WTC11 (cell line): Measurements from ENCODE around the gene ZNF554. TPM values are rescaled to one million over a fixed set of nuclear protein-coding genes. Genes with fewer than 3 reads are reported as not detected.

ENCODE experiments used
- ATAC-seq: fragments of 200-7000 bp; cut with Tn5 transposase; 2 replicates; pipeline ENCODE4 v1.10.0; 2021; ENCODE audit warnings: mild to moderate bottlenecking, moderate library complexity
- CTCF ChIA-PET: fragments of 300-600 bp; sonication (Branson Sonifier 250); formaldehyde crosslinking; loops from one replicate; lab custom pipeline; 2021; ENCODE audit warnings: antibody characterized with exemption; lab: Charles Lee
- POLR2A ChIA-PET: fragments of 350-600 bp; sonication (Branson Sonifier 250); formaldehyde crosslinking; loops from one replicate; lab custom pipeline; 2021; ENCODE audit warnings: antibody characterized with exemption; lab: Charles Lee
- DNase-seq: peaks from one replicate; pipeline ENCODE4 v3.0.0; 2021; ENCODE audit warnings: low spot score
- H3K27ac Mint-ChIP-seq: 2 replicates; pipeline ENCODE4 v1.8.0; 2021; ENCODE audit warnings: mixed read lengths
- H3K27me3 Mint-ChIP-seq: 2 replicates; pipeline ENCODE4 v1.8.0; 2021; ENCODE audit warnings: low read depth, mild to moderate bottlenecking, moderate library complexity, mixed read lengths
- H3K36me3 Mint-ChIP-seq: 2 replicates; pipeline ENCODE4 v1.8.0; 2021; ENCODE audit warnings: mixed read lengths
- H3K4me1 Mint-ChIP-seq: 2 replicates; pipeline ENCODE4 v1.8.0; 2022; ENCODE audit warnings: mixed read lengths
- H3K4me3 Mint-ChIP-seq: 2 replicates; pipeline ENCODE4 v1.8.0; 2021; ENCODE audit warnings: mild to moderate bottlenecking, moderate library complexity, mixed read lengths
- H3K9me3 Mint-ChIP-seq: 2 replicates; pipeline ENCODE4 v1.8.0; 2021; ENCODE audit warnings: mixed read lengths
- CREB1 ChIP-seq: sonication (generic); formaldehyde crosslinking; IDR thresholded peaks from 2 replicates; pipeline ENCODE4 v1.8.0; 2023; ENCODE audit warnings: mild to moderate bottlenecking, missing genetic modification reagents
- CREM ChIP-seq: sonication (generic); formaldehyde crosslinking; IDR thresholded peaks from 2 replicates; pipeline ENCODE4 v1.8.1; 2022; ENCODE audit warnings: mild to moderate bottlenecking, missing genetic modification reagents, moderate library complexity
- ETV6 ChIP-seq: sonication (generic); formaldehyde crosslinking; IDR thresholded peaks from 2 replicates; pipeline ENCODE4 v1.8.1; 2022; ENCODE audit warnings: mild to moderate bottlenecking, missing genetic modification reagents
- GTF2I ChIP-seq: fragments of 250-450 bp; sonication (Bioruptor Pico); conservative IDR thresholded peaks from 2 replicates; pipeline ENCODE4 v1.4.0; 2021; ENCODE audit warnings: mild to moderate bottlenecking
- NFATC4 ChIP-seq: fragments of 250-450 bp; sonication (Bioruptor Pico); IDR thresholded peaks from 2 replicates; pipeline ENCODE4 v1.9.0; 2021; ENCODE audit warnings: mild to moderate bottlenecking
- NFE2L1 ChIP-seq: sonication (generic); formaldehyde crosslinking; IDR thresholded peaks from 2 replicates; pipeline ENCODE4 v1.8.1; 2023; ENCODE audit warnings: missing genetic modification reagents
- NFYB ChIP-seq: sonication (generic); formaldehyde crosslinking; conservative IDR thresholded peaks from 2 replicates; pipeline ENCODE4 v1.8.0; 2022; ENCODE audit warnings: low read depth, missing genetic modification reagents
- SMAD3 ChIP-seq: sonication (generic); formaldehyde crosslinking; IDR thresholded peaks from 2 replicates; pipeline ENCODE4 v1.8.0; 2022; ENCODE audit warnings: missing genetic modification reagents, mild to moderate bottlenecking, borderline replicate concordance
- SMAD4 ChIP-seq: sonication (generic); formaldehyde crosslinking; IDR thresholded peaks from 2 replicates; pipeline ENCODE4 v1.8.0; 2022; ENCODE audit warnings: mild to moderate bottlenecking, missing genetic modification reagents
- SOX15 ChIP-seq: fragments of 250-450 bp; sonication (Bioruptor Pico); IDR thresholded peaks from 2 replicates; pipeline ENCODE4 v1.9.0; 2021; ENCODE audit warnings: mild to moderate bottlenecking
- TCF7 ChIP-seq: sonication (generic); formaldehyde crosslinking; IDR thresholded peaks from 2 replicates; pipeline ENCODE4 v1.8.0; 2022; ENCODE audit warnings: mild to moderate bottlenecking, low read depth, missing genetic modification reagents, moderate library complexity
- ZNF416 ChIP-seq: fragments of 250-450 bp; sonication (Bioruptor Pico); IDR thresholded peaks from 2 replicates; pipeline ENCODE4 v1.9.0; 2021; ENCODE audit warnings: mild to moderate bottlenecking, inconsistent platforms
- total RNA-seq: library from RNA; stranded (reverse); gene quantifications from 3 replicates; pipeline ENCODE4 v1.2.3, GENCODE V29; 2021
- TF ChIP-seq, protein P1 (sequence below): sonication (generic); formaldehyde crosslinking; IDR thresholded peaks from 2 replicates; pipeline ENCODE4 v1.8.0; 2022; ENCODE audit warnings: mild to moderate bottlenecking, missing genetic modification reagents
- TF ChIP-seq, protein P2 (sequence below): sonication (generic); formaldehyde crosslinking; conservative IDR thresholded peaks from 2 replicates; pipeline ENCODE4 v1.8.1; 2022; ENCODE audit warnings: mild to moderate bottlenecking, missing genetic modification reagents
- TF ChIP-seq, protein P3 (sequence below): sonication (generic); formaldehyde crosslinking; IDR thresholded peaks from 2 replicates; pipeline ENCODE4 v1.8.1; 2022; ENCODE audit warnings: low read depth, missing genetic modification reagents, borderline replicate concordance
- TF ChIP-seq, protein P4 (sequence below): sonication (generic); formaldehyde crosslinking; IDR thresholded peaks from 2 replicates; pipeline ENCODE4 v1.8.1; 2022; ENCODE audit warnings: low read depth, mild to moderate bottlenecking, moderate library complexity, missing genetic modification reagents, borderline replicate concordance
- TF ChIP-seq, protein P5 (sequence below): sonication (generic); formaldehyde crosslinking; IDR thresholded peaks from 2 replicates; pipeline ENCODE4 v1.8.1; 2022; ENCODE audit warnings: missing genetic modification reagents, borderline replicate concordance
- TF ChIP-seq, protein P6 (sequence below): sonication (generic); formaldehyde crosslinking; IDR thresholded peaks from 2 replicates; pipeline ENCODE4 v1.8.0; 2023; ENCODE audit warnings: missing genetic modification reagents
- TF ChIP-seq, protein P7 (sequence below): fragments of 250-450 bp; sonication (Bioruptor Pico); IDR thresholded peaks from 2 replicates; pipeline ENCODE4 v2.1.2; 2022; ENCODE audit warnings: mild to moderate bottlenecking, moderate library complexity
- TF ChIP-seq, protein P8 (sequence below): fragments of 250-450 bp; sonication (Bioruptor Pico); IDR thresholded peaks from 2 replicates; pipeline ENCODE4 v1.8.0; 2021; ENCODE audit warnings: mild to moderate bottlenecking

The ZNF554 gene
- total RNA-seq, 1 experiment from 2014 or later, result 5.7 TPM

DNA sequence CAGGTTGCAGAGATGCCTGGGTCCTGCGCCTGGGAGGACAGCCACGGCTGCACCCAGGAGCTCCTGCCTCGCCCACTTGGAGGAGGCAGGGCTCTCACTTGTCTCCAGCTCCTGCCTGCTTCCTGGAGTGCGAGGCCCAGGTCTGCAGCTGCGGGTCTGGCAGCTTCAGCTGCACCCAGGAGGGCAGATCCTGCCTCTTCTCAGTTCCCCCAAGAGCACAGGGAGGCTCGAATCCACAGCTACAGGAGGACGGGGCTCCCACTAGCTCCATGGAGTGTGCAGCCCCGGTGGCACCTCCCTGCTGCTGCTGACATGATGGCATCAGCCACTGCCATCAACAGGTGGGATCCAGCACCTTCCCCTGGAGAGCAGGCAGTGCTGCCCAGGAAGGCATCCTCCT lies 4.5 kb downstream of the ZNF554 start:
- POLR2A ChIA-PET, result no interaction called here
- ATAC-seq (no peak), DNase-seq (no peak)
- TF ChIP-seq, protein P1, sequence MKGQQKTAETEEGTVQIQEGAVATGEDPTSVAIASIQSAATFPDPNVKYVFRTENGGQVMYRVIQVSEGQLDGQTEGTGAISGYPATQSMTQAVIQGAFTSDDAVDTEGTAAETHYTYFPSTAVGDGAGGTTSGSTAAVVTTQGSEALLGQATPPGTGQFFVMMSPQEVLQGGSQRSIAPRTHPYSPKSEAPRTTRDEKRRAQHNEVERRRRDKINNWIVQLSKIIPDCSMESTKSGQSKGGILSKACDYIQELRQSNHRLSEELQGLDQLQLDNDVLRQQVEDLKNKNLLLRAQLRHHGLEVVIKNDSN (CRISPR knock-in tag), result no peak
- TF ChIP-seq CREM (CRISPR knock-in tag), result no peak
- TF ChIP-seq, protein P2, sequence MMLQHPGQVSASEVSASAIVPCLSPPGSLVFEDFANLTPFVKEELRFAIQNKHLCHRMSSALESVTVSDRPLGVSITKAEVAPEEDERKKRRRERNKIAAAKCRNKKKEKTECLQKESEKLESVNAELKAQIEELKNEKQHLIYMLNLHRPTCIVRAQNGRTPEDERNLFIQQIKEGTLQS (CRISPR knock-in tag), result no peak
- TF ChIP-seq, protein P3, sequence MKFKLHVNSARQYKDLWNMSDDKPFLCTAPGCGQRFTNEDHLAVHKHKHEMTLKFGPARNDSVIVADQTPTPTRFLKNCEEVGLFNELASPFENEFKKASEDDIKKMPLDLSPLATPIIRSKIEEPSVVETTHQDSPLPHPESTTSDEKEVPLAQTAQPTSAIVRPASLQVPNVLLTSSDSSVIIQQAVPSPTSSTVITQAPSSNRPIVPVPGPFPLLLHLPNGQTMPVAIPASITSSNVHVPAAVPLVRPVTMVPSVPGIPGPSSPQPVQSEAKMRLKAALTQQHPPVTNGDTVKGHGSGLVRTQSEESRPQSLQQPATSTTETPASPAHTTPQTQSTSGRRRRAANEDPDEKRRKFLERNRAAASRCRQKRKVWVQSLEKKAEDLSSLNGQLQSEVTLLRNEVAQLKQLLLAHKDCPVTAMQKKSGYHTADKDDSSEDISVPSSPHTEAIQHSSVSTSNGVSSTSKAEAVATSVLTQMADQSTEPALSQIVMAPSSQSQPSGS (CRISPR knock-in tag), result no peak
- no peak for TF ChIP-seq SOX15
- no peak for TF ChIP-seq CREB1 (CRISPR knock-in tag)
- TF ChIP-seq NFATC4 (CRISPR knock-in tag), result no peak
- no peak for TF ChIP-seq GTF2I
- TF ChIP-seq, protein P4, sequence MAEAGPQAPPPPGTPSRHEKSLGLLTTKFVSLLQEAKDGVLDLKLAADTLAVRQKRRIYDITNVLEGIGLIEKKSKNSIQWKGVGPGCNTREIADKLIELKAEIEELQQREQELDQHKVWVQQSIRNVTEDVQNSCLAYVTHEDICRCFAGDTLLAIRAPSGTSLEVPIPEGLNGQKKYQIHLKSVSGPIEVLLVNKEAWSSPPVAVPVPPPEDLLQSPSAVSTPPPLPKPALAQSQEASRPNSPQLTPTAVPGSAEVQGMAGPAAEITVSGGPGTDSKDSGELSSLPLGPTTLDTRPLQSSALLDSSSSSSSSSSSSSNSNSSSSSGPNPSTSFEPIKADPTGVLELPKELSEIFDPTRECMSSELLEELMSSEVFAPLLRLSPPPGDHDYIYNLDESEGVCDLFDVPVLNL (CRISPR knock-in tag), result no peak
- no peak for TF ChIP-seq ZNF416 (CRISPR knock-in tag)
- TF ChIP-seq SMAD4 (CRISPR knock-in tag), result no peak
- TF ChIP-seq SMAD3 (CRISPR knock-in tag), result no peak
- TF ChIP-seq NFYB (CRISPR knock-in tag), result no peak
- TF ChIP-seq, protein P5, sequence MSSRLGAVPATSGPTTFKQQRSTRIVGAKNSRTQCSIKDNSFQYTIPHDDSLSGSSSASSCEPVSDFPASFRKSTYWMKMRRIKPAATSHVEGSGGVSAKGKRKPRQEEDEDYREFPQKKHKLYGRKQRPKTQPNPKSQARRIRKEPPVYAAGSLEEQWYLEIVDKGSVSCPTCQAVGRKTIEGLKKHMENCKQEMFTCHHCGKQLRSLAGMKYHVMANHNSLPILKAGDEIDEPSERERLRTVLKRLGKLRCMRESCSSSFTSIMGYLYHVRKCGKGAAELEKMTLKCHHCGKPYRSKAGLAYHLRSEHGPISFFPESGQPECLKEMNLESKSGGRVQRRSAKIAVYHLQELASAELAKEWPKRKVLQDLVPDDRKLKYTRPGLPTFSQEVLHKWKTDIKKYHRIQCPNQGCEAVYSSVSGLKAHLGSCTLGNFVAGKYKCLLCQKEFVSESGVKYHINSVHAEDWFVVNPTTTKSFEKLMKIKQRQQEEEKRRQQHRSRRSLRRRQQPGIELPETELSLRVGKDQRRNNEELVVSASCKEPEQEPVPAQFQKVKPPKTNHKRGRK (CRISPR knock-in tag), result no peak
- no peak for TF ChIP-seq NFE2L1
- TF ChIP-seq ETV6 (CRISPR knock-in tag), result no peak
- H3K27ac Mint-ChIP-seq, result no peak overlapping the region
- peaks cover 21% of the 10 kb centered on the region for H3K9me3 Mint-ChIP-seq
- H3K36me3 Mint-ChIP-seq, result peaks cover 29% of the 10 kb centered on the region
- CTCF ChIA-PET, result no interaction called here
- H3K27me3 Mint-ChIP-seq, result peaks cover 3% of the 10 kb centered on the region; the same call in 1 of the 2 replicates
- no peak overlapping the region for H3K4me3 Mint-ChIP-seq
- H3K4me1 Mint-ChIP-seq, result no peaks in the 10 kb centered on the region

DNA sequence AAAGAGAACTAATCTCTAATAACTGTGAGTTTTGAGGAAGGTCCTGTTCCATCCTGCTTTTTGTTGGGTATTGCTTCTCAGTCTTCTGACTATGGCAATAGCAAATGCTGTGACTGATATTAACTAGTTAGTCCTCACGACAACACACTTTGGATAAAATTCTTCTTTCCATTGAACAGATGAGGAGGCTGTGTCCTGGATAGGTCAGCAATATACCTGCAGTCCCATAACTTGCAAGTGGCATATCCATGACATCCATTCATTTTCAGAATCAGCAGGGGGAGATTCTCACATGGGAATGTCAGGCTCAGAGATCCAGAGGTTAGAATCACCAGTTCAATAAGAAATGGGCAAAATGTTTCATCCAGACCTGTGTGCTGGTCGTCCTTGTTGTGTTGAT lies 7.4 kb downstream of the ZNF554 start:
- POLR2A ChIA-PET, result no interaction called here
- H3K4me3 Mint-ChIP-seq, result no peak overlapping the region
- TF ChIP-seq, protein P6, sequence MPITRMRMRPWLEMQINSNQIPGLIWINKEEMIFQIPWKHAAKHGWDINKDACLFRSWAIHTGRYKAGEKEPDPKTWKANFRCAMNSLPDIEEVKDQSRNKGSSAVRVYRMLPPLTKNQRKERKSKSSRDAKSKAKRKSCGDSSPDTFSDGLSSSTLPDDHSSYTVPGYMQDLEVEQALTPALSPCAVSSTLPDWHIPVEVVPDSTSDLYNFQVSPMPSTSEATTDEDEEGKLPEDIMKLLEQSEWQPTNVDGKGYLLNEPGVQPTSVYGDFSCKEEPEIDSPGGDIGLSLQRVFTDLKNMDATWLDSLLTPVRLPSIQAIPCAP (CRISPR knock-in tag), result no peak
- no peak for TF ChIP-seq TCF7 (CRISPR knock-in tag)
- TF ChIP-seq, protein P7, sequence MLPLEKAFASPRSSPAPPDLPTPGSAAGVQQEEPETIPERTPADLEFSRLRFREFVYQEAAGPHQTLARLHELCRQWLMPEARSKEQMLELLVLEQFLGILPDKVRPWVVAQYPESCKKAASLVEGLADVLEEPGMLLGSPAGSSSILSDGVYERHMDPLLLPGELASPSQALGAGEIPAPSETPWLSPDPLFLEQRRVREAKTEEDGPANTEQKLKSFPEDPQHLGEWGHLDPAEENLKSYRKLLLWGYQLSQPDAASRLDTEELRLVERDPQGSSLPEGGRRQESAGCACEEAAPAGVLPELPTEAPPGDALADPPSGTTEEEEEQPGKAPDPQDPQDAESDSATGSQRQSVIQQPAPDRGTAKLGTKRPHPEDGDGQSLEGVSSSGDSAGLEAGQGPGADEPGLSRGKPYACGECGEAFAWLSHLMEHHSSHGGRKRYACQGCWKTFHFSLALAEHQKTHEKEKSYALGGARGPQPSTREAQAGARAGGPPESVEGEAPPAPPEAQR (CRISPR knock-in tag), result no peak
- TF ChIP-seq, protein P8, sequence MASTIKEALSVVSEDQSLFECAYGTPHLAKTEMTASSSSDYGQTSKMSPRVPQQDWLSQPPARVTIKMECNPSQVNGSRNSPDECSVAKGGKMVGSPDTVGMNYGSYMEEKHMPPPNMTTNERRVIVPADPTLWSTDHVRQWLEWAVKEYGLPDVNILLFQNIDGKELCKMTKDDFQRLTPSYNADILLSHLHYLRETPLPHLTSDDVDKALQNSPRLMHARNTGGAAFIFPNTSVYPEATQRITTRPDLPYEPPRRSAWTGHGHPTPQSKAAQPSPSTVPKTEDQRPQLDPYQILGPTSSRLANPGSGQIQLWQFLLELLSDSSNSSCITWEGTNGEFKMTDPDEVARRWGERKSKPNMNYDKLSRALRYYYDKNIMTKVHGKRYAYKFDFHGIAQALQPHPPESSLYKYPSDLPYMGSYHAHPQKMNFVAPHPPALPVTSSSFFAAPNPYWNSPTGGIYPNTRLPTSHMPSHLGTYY, result no peak
- TF ChIP-seq, all 79 proteins: peak for 0
- H3K9me3 Mint-ChIP-seq, result peaks cover 34% of the 10 kb centered on the region
- H3K36me3 Mint-ChIP-seq, result peaks cover 41% of the 10 kb centered on the region
- ATAC-seq (no peak), DNase-seq (no peak)
- CTCF ChIA-PET, result no interaction called here
- H3K4me1 Mint-ChIP-seq, result no peaks in the 10 kb centered on the region
- H3K27ac Mint-ChIP-seq, result no peak overlapping the region
- peaks cover 7% of the 10 kb centered on the region; the same call in 1 of the 2 replicates for H3K27me3 Mint-ChIP-seq
